HL-60 (cell line): ENCODE measurements around the gene AKT3.

Experiments used
- GABPA ChIP-seq: IDR thresholded peaks from 2 replicates; pipeline ENCODE4 v1.6.1; 2012; ENCODE audit warnings: low read depth
- POLR2AphosphoS5 ChIP-seq: IDR thresholded peaks from 2 replicates; pipeline ENCODE4 v1.6.1; 2012; ENCODE audit warnings: low read depth
- REST ChIP-seq: IDR thresholded peaks from 2 replicates; pipeline ENCODE4 v1.6.1; 2012; ENCODE audit warnings: low read depth; ENCODE audit not compliant: insufficient replicate concordance
- SPI1 ChIP-seq: IDR thresholded peaks from 2 replicates; pipeline ENCODE4 v1.6.1; 2012; ENCODE audit warnings: low read depth, mild to moderate bottlenecking, borderline replicate concordance
- TF ChIP-seq, protein P1 (sequence below): IDR thresholded peaks from one replicate; pipeline ENCODE4 v1.5.1; 2011; ENCODE audit warnings: low read length, control low read depth, inconsistent platforms; ENCODE audit not compliant: insufficient read depth

- TF ChIP-seq, protein P1, sequence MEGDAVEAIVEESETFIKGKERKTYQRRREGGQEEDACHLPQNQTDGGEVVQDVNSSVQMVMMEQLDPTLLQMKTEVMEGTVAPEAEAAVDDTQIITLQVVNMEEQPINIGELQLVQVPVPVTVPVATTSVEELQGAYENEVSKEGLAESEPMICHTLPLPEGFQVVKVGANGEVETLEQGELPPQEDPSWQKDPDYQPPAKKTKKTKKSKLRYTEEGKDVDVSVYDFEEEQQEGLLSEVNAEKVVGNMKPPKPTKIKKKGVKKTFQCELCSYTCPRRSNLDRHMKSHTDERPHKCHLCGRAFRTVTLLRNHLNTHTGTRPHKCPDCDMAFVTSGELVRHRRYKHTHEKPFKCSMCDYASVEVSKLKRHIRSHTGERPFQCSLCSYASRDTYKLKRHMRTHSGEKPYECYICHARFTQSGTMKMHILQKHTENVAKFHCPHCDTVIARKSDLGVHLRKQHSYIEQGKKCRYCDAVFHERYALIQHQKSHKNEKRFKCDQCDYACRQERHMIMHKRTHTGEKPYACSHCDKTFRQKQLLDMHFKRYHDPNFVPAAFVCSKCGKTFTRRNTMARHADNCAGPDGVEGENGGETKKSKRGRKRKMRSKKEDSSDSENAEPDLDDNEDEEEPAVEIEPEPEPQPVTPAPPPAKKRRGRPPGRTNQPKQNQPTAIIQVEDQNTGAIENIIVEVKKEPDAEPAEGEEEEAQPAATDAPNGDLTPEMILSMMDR, result no peak
- TF ChIP-seq POLR2AphosphoS5, result no peak
- TF ChIP-seq REST, result no peak
- TF ChIP-seq GABPA, result no peak
- no peak for TF ChIP-seq SPI1
These were observed 182.9 kb downstream of the AKT3 start for GRCh38 chr1:243667133-243667532.
